22Rv1 (cell line): ENCODE measurements around the gene ABCC10.

ENCODE experiments used
- ZFX ChIP-seq: fragments of 450-650 bp; IDR thresholded peaks from 2 replicates; pipeline ENCODE4 v1.6.1; 2017; ENCODE audit warnings: antibody characterized with exemption, borderline replicate concordance
- TF ChIP-seq, protein P1 (sequence below): fragments of 450-650 bp; IDR thresholded peaks from 2 replicates; pipeline ENCODE4 v1.5.1; 2017; ENCODE audit warnings: mild to moderate bottlenecking

DNA sequence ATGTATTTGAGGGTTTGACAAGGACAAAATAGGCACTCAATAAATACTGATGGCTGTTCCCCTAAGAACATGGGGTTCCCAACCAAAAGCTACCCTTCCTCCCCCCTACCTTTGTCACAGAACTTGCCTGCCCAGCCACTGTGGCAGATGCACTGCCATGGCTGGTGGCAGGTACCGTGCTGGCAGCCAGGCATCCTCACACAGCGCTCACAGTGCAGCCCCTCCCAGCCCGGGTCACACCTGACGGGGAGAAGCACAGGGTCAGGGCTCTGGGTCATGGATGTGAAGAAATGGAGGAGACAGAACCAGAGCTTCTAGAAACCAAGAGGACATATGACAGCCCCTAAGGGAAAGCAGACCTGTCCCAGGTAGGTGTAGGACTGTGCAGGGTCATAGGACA is 25.6 kb downstream of the ABCC10 start:
- TF ChIP-seq, protein P1, sequence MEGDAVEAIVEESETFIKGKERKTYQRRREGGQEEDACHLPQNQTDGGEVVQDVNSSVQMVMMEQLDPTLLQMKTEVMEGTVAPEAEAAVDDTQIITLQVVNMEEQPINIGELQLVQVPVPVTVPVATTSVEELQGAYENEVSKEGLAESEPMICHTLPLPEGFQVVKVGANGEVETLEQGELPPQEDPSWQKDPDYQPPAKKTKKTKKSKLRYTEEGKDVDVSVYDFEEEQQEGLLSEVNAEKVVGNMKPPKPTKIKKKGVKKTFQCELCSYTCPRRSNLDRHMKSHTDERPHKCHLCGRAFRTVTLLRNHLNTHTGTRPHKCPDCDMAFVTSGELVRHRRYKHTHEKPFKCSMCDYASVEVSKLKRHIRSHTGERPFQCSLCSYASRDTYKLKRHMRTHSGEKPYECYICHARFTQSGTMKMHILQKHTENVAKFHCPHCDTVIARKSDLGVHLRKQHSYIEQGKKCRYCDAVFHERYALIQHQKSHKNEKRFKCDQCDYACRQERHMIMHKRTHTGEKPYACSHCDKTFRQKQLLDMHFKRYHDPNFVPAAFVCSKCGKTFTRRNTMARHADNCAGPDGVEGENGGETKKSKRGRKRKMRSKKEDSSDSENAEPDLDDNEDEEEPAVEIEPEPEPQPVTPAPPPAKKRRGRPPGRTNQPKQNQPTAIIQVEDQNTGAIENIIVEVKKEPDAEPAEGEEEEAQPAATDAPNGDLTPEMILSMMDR = no peak
- TF ChIP-seq ZFX = no peak
